Measurements from ENCODE around the gene SLX4.
A peak's percentile ranks its signal among the peaks of the same experiment; 100 is the strongest.

SLX4 gene

GRCh38 chr16:3579776-3580175 lies 31.6 kb downstream of the SLX4 start:
- no peak for DNase-seq

- DNase-seq = no peak
Observed at GRCh38 chr16:3578610-3579551, 32.5 kb downstream of the SLX4 start.

GRCh38 chr16:3578121-3578520 lies 33.3 kb downstream of the SLX4 start:
- DNase-seq = no peak

- no peak for DNase-seq
Observed at GRCh38 chr16:3577302-3577752, 34.1 kb downstream of the SLX4 start, which contains the start of gene NLRC3. Gene NLRC3, minus strand, starts transcription at chr16:3577403. Its CDS starts 12,367 bp downstream, at chr16:3565036.

- DNase-seq = no peak
Observed at GRCh38 chr16:3576211-3576610, 35.2 kb downstream of the SLX4 start.

GRCh38 chr16:3575491-3575890 lies 35.9 kb downstream of the SLX4 start:
- no peak for DNase-seq

- DNase-seq = no peak
Observed at GRCh38 chr16:3574195-3574594, 37.2 kb downstream of the SLX4 start.

GRCh38 chr16:3573146-3573815 lies 38.1 kb downstream of the SLX4 start:
- DNase-seq = no peak

- DNase-seq = no peak
Observed at GRCh38 chr16:3570420-3571062, 40.9 kb downstream of the SLX4 start.

- DNase-seq = no peak
Observed at GRCh38 chr16:3569851-3570250, 41.6 kb downstream of the SLX4 start.

- no peak for DNase-seq
Observed at GRCh38 chr16:3566990-3567389, 44.4 kb downstream of the SLX4 start.

- DNase-seq = no peak
Observed at GRCh38 chr16:3564889-3565141, 46.6 kb downstream of the SLX4 start.

GRCh38 chr16:3564130-3564888 lies 47.1 kb downstream of the SLX4 start:
- no peak for DNase-seq

GRCh38 chr16:3562914-3563480 lies 48.4 kb downstream of the SLX4 start:
- no peak for DNase-seq

- DNase-seq = no peak
Observed at GRCh38 chr16:3561626-3562025, 49.8 kb downstream of the SLX4 start.

- no peak for DNase-seq
Observed at GRCh38 chr16:3554351-3554928, 57.0 kb downstream of the SLX4 start.

GRCh38 chr16:3553138-3553923 lies 58.1 kb downstream of the SLX4 start:
- DNase-seq = peak; percentile 9

GRCh38 chr16:3550851-3551847 lies 60.3 kb downstream of the SLX4 start:
- no peak for DNase-seq

- no peak for DNase-seq
Observed at GRCh38 chr16:3549906-3550305, 61.5 kb downstream of the SLX4 start.

GRCh38 chr16:3548859-3549258 lies 62.5 kb downstream of the SLX4 start:
- DNase-seq = no peak

Data from NCI-H1436 (cell line).